ENCODE measurements around the gene IARS2.
"Not testable (repeated sequence)": the region's sequence is repeated elsewhere in the genome, so short reads cannot be mapped to it uniquely, and the experiment has no call there.

IARS2 gene

GRCh38 chr1:220164517-220164916, 70.6 kb downstream of the IARS2 start:
- no peak for DNase-seq (ENCODE audit: low spot score)

DNA sequence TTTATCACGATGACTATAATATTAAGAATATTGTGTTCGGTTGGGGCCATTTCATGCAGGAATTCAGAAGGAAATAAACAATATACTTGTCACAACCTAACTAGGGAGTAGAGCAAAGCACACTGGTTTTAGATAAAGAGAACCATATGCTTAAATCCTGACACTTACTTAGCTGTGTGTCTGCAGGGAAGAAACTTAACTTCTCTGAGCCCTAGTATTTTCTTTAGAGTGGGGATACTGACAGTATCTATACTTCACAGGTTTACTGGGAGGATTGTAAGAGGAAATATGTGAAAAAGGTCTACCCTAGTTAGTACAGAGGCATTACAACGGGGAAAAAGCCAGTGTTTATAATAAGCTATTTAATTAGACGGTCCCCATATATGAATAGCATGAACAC, 72.9 kb downstream of the IARS2 start:
- DNase-seq (ENCODE audit: low spot score) = no peak

DNA sequence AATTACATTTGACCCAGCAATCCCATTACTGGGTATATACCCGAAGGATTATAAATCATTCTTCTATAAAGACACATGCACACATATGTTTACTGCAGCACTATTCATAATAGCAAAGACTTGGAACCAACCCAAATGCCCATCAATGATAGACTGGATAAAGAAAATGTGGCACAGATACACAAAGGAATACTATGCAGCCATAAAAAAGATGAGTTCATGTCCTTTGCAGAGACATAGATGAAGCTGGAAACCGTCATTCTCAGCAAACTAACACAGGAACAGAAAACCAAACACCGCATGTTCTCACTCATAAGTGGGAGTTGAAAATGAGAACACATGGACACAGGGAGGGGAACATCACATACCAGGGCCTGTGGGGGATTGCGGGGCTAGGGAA, 76.0 kb downstream of the IARS2 start:
- not testable (repeated sequence) for DNase-seq (ENCODE audit: low spot score)

GRCh38 chr1:220170836-220171526, 77.0 kb downstream of the IARS2 start:
- no peak for DNase-seq (ENCODE audit: low spot score)

DNA sequence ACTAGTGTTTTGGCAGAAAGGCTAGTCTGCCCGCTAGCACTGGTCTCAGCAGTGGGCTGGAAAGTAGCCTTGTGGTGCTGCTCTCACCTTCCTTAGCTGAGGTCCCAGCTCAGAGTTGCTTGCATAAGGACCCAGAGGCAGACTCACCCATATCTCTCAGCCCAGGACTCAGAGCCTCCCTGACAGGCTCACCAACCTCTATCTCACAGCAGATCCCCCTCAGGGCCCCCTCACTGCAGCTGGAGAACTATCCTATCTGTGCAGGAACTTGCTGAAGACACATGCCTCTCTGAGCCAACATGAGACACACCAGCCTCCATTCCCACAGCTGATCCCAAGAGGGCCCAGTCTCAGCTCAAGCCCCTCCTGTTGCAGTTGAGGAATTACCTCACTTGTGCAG, 82.6 kb downstream of the IARS2 start:
- no peak for DNase-seq (ENCODE audit: low spot score)

DNA sequence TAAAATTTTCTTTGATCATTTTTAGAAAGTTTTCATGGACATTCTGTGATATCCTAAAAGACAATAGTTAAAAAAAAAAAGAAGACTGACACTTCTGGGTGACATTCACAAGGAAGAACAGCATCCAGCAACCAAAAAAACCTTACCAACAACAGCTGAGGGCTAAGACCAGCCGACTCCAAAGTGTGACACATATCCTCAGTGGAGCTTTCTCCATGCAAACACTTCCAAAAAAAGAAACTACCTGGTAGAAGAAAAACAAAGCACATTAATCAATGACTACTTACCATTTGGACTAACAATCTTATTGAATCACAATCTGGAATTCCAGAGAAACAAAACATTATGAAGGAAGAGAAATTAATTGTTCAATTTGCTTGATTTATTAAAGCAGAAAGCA, 88.2 kb downstream of the IARS2 start:
- no peak for DNase-seq (ENCODE audit: low spot score)

DNA sequence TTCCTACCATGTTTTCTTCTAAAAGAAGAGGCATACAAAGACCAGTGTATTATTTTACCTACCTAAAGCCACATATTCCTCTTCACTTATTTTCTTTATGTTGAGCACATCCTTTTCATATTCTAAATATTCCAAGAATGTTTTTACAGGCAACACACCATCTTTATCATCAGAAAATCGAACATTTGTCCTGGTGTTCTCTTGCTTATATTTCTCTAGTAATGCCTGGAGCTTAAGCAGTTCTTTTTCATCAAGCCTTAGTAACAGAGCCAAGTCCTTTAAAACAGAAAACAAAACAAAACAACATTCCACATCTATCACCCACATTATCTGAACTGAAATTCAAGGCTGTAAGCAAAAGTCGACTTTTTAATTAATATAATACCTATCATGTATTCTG, 88.7 kb downstream of the IARS2 start:
- no peak for DNase-seq (ENCODE audit: low spot score)

GRCh38 chr1:220184506-220184905, 90.6 kb downstream of the IARS2 start:
- no peak for DNase-seq (ENCODE audit: low spot score)

- DNase-seq (ENCODE audit: low spot score) = no peak
Observed at GRCh38 chr1:220186752-220187151, 92.8 kb downstream of the IARS2 start.

- no peak for DNase-seq (ENCODE audit: low spot score)
Observed at GRCh38 chr1:220188538-220188937, 94.6 kb downstream of the IARS2 start.

GRCh38 chr1:220189750-220190347, 95.9 kb downstream of the IARS2 start:
- no peak for DNase-seq (ENCODE audit: low spot score)

DNA sequence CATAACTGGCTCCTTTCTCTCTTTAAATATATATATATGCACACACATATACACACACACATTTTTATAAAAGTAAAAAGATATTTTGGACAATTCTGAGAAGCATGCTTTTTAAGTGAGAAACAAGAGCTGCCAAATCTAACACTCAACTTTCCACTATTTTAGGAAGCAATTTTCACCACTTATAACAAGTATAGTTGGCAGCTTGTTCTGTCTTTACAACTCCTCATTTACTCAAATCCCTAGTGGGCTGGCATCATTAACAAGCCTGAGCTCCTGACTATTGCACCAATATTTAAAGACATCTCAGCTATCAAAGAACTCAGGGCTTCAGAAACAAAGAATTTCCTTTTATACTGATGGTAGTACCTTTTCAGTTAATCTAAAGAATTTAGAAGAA, 101.8 kb downstream of the IARS2 start:
- DNase-seq (ENCODE audit: low spot score) = no peak

Measured in HuH-7.5 (cell line).